Right lobe of liver (tissue), 6 donors: Measurements from ENCODE around the gene B4GALT3. TPM values are rescaled to one million over a fixed set of nuclear protein-coding genes. Genes with fewer than 3 reads are reported as not detected.

ENCODE experiments used
- ATAC-seq, 4 donors: fragments of 200-7000 bp; cut with Tn5 transposase; one replicate each; pipeline ENCODE4 v1.9.1; 2020; ENCODE audit warnings: mild to moderate bottlenecking in 4 of 4, moderate library complexity in 4 of 4
- DNase-seq, 3 donors: peaks; one replicate each; pipeline ENCODE4 v3.0.0-alpha.2; 2020
- H3K27ac ChIP-seq, 3 donors: fragments of 200-600 bp; one replicate each; pipeline ENCODE4 v1.8.0; 2022
- H3K27me3 ChIP-seq, 2 donors: fragments of 200-600 bp; one replicate each; pipeline ENCODE4 v1.8.0; 2022
- H3K36me3 ChIP-seq, 4 donors: fragments of 200-600 bp; sonication (generic) in 1 of 4; one replicate each; pipeline versions ENCODE4 v1.5.1 to v1.8.0; 2017 to 2022; ENCODE audit warnings: control low read depth in 1 of 4
- H3K4me1 ChIP-seq, 4 donors: fragments of 200-600 bp; sonication (generic) in 1 of 4; one replicate each; pipeline versions ENCODE4 v1.5.1 to v1.8.0; 2017 to 2022; ENCODE audit warnings: control low read depth in 1 of 4
- H3K4me3 ChIP-seq, 3 donors: fragments of 200-600 bp; one replicate each; pipeline ENCODE4 v1.8.0; 2022
- H3K9me3 ChIP-seq, 4 donors: fragments of 200-600 bp; sonication (generic) in 1 of 4; one replicate each; pipeline versions ENCODE4 v1.5.1 to v1.8.0; 2017 to 2022; ENCODE audit warnings: control low read depth in 1 of 4
- POLR2A ChIP-seq: fragments of 450-650 bp; IDR thresholded peaks from one replicate; pipeline ENCODE4 v1.6.1; 2017; ENCODE audit warnings: antibody characterized with exemption, mild to moderate bottlenecking
- WGBS: methylation state at CpG from one replicate; pipeline ENCODE4 v1.1.6; 2018; ENCODE audit warnings: low coverage, low lambda C conversion rate; ENCODE audit not compliant: insufficient coverage; ENCODE audit errors: missing lambda C conversion rate; 5-methylcytosine and 5-hydroxymethylcytosine counted together
- intact Hi-C, 2 donors: fragments of 100-400 bp; cut with DNase I; formaldehyde crosslinking; loops; one replicate each; pipeline versions ENCODE4 v1.11.2 to v1.14.1; 2022
- total RNA-seq, 6 experiments: library from RNA; depleted of rRNA in 2 of 6; stranded (reverse); fragments of >200 nt in 2 of 6; fragmentation: NEBNext Ultra II Directional in 3 of 6; extraction: Animal tissue kit (Norgen Biotek cat#: 25700) in 3 of 6; gene quantifications; one replicate each; pipeline versions ENCODE4 v1.1.0 to v1.2.4, GENCODE V29; 2016 to 2023
- TF ChIP-seq, protein P1 (sequence below), 4 donors: fragments of 200-600 bp in 3 of 4; fragments of 450-650 bp in 1 of 4; IDR thresholded peaks; one replicate each; pipeline versions ENCODE4 v1.5.1 to v1.8.0; 2016 to 2022; ENCODE audit warnings: antibody characterized with exemption in 4 of 4, mild to moderate bottlenecking in 2 of 4
- donor health status: DM: no; HTN: yes; CAD: no.
- donor health status: DM: no; HTN: no; CAD: no.
- donor health status: DM: no; HTN: no; CAD: no.
- donor health status: DM: no; HTN: yes; CAD: no.
- donor health status: DM: no; HTN: yes; CAD: no.

B4GALT3 gene
- total RNA-seq, 6 experiments from 2014 or later: 10.9 to 21.1 (median 13.1) TPM

DNA sequence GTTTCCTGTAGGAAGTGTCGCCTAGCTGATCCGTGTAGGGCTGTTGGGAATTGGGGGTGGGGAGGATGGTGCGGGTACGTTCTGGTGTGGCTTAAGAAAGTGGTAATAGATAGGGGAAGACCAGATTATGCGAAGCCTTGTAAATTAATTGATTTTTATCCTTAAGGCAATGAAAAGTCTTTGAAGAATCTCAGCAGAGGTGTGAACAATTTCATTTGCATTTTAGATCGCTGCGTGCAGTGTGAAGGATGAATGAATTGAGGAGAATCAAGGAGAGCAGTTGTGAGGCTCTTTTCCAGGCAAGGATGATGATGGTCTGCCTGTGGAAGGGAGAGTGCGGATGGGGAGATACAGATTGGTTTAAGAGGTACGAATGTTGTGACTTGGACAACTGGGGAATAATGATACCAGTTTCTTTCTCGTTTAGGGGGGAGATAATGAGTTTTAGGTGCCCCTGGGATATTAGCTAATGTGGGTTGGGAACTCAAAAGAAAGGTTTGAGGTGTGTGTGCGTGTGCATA lies 44.0 kb downstream of the B4GALT3 start:
- Histone ChIP-seq H3K27me3 (no peaks in the 10 kb centered on the region), H3K4me1 (peaks cover 0 to 15% (median 2%) of the 10 kb centered on the region in 4 donors), H3K27ac (peak overlapping the region; percentile 81 to 94 (median 93)), H3K36me3 (peaks cover 0 to 11% (median 0%) of the 10 kb centered on the region in 4 donors), H3K9me3 (no peaks in the 10 kb centered on the region), H3K4me3 (peak overlapping the region; percentile 51 to 82 (median 73))
- ATAC-seq (no peak), DNase-seq (no peak)
- 7% methylated on average over 11 of the region's 11 CpGs for WGBS
- intact Hi-C loops: no loop called here
- no peak for TF ChIP-seq POLR2A
- TF ChIP-seq, protein P1, sequence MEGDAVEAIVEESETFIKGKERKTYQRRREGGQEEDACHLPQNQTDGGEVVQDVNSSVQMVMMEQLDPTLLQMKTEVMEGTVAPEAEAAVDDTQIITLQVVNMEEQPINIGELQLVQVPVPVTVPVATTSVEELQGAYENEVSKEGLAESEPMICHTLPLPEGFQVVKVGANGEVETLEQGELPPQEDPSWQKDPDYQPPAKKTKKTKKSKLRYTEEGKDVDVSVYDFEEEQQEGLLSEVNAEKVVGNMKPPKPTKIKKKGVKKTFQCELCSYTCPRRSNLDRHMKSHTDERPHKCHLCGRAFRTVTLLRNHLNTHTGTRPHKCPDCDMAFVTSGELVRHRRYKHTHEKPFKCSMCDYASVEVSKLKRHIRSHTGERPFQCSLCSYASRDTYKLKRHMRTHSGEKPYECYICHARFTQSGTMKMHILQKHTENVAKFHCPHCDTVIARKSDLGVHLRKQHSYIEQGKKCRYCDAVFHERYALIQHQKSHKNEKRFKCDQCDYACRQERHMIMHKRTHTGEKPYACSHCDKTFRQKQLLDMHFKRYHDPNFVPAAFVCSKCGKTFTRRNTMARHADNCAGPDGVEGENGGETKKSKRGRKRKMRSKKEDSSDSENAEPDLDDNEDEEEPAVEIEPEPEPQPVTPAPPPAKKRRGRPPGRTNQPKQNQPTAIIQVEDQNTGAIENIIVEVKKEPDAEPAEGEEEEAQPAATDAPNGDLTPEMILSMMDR (IDR thresholded peaks at IDR 0.05): no peak

DNA sequence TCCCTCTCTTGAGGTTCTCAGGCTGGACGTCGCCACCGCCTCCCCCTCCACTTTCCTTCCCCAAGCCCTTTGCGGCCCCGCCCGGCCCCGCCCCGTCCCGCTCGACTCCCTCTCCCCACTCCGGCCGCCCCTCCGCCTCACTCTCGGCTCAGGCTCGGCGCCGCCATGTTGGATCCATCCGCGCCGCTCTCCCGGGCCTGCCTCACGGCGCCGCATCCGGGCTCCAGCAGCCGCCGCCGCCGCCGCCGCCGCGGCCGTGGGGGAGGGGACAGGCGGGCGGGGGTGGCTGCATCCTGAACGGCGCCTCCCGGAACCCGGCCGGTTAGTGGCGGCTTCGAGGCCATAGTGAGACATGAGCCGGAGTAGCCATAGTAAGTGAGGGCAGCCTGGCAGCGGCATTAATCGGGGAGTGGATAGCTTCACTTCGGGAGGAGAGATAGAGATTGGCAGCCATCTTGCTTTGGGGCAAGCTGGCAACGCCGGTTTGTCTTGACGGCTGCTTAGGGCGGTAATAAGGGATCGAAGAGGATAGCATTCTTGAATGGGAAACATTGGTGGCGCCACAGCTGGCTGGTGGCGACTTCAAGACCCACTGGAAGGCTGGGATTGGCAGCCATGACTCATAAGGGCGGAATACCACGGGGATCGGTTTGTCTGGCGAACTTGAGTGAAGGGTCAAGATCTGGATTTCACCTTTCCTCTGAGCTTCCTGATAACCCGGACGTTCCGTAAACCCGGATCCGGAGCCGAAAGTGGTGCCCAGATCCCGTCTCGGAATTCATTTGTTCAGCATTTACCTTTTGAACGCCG lies 44.7 kb downstream of the B4GALT3 start, which contains the start of gene DEDD:
DEDD (minus strand) TSS at position 258 of the 810 bp plus-strand sequence. CDS start 8,205 bp downstream, outside the sequence.
- peak; percentile 69 for TF ChIP-seq POLR2A
- TF ChIP-seq, protein P1 (IDR thresholded peaks at IDR 0.05): no peak
- Histone ChIP-seq H3K9me3 (no peaks in the 10 kb centered on the region), H3K36me3 (peaks cover 0 to 18% (median 0%) of the 10 kb centered on the region in 4 donors), H3K4me3 (peak within 1 kb of the TSS; percentile 51 to 82 (median 73)), H3K27me3 (no peaks in the 10 kb centered on the region), H3K27ac (peak within 1 kb of the TSS; percentile 81 to 94 (median 93)), H3K4me1 (peaks cover 0 to 15% (median 4%) of the 10 kb centered on the region in 4 donors)
- ATAC-seq (peak; percentile 91 to 97 (median 92)), DNase-seq (peak; percentile 93 to 95 (median 94))
- intact Hi-C loops: no loop called here
- WGBS: under 1% methylated on average over 47 of the region's 68 CpGs

DNA sequence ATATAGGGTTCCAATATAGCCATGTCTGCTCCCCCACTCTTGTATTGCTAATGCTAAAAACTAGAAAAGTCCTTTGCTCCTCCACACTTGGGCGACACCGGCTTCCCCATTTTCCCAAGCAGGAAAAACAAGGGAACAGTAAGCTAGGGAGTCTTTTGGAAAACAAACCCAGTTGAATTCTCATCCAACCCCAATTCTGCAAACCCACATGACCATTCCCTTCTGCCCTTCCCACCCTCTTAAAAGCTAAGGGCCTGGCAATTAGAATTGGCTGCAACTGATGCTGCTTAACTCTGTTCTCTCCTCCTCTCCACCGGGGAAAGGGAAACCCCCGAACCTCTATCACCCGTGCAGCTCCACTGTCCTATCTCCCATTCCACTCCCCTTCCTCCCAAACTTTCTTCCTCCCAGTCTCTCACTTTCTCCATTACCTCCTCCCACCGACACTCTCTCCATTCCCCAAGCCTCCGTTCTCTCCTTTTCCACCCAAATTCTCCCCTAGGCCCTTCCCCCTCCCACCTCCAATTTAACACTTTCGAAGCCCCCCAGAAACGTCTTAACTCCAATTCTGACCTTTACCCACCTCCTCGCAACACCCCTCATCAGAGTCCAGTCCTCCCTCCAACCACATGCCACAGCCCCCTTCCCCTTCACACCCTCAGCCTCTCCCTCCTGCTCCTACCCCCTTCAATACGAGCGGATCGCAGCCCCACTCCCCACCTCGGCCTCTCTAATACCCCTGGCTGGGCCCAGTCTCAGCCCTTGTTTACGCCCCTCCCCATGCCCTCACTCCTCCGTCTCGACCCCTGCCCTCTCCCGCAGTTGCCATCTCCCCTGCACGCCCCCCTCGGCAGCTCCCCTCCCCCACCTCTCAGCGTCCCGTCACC lies 45.5 kb downstream of the B4GALT3 start:
- Histone ChIP-seq H3K27me3 (no peaks in the 10 kb centered on the region), H3K27ac (peak overlapping the region; percentile 81 to 94 (median 93)), H3K4me1 (peaks cover 0 to 15% (median 4%) of the 10 kb centered on the region in 4 donors), H3K36me3 (peaks cover 0 to 18% (median 0%) of the 10 kb centered on the region in 4 donors), H3K4me3 (peak overlapping the region; percentile 51 to 82 (median 73)), H3K9me3 (no peaks in the 10 kb centered on the region)
- DNase-seq: no peak
- intact Hi-C loops: no loop called here
- WGBS: 6% methylated on average over 22 of the region's 22 CpGs
- no peak for TF ChIP-seq POLR2A
- TF ChIP-seq, protein P1 (IDR thresholded peaks at IDR 0.05): no peak
- ATAC-seq: peak in 2 of 4 donors; percentile 2 to 11

DNA sequence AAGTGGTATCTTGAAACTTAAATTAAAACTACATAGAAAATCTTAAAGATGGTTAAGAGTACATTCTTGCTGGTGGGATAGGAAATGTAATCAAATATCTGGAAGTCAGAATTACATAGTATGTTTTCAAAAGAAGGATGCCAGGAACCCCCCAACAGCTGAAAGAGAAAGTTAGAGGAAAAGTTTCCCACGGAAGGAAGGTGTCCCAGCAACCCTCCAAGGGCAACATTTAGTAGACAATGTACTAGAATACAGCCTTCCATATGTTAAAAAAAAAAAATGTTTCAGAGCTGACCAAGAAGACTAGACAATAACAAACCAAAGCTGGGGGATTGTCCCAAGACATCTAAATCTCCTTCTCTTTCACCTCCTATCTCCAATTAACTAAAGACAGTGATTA lies 47.0 kb downstream of the B4GALT3 start:
- no peaks in the 10 kb centered on the region for H3K27me3 ChIP-seq
- H3K9me3 ChIP-seq: no peaks in the 10 kb centered on the region
- TF ChIP-seq POLR2A: no peak
- TF ChIP-seq, protein P1 (IDR thresholded peaks at IDR 0.05): no peak
- ATAC-seq (no peak), DNase-seq (no peak)
- WGBS: 71% methylated on average over 1 of the region's 1 CpG
- intact Hi-C loops: no loop called here
- no peak overlapping the region for H3K27ac ChIP-seq
- H3K36me3 ChIP-seq: peaks cover 0 to 20% (median 3%) of the 10 kb centered on the region in 4 donors
- peaks cover 0 to 15% (median 4%) of the 10 kb centered on the region in 4 donors for H3K4me1 ChIP-seq
- H3K4me3 ChIP-seq: no peak overlapping the region
